ENCODE data around the gene PTMA. TPM values are rescaled to one million over a fixed set of nuclear protein-coding genes. Genes with fewer than 3 reads are reported as not detected.

PTMA gene
- total RNA-seq, 1 experiment from 2014 or later, result 1,625 TPM

- no peak for DNase-seq
- no peaks in the 10 kb centered on the region for H3K9me3 ChIP-seq (ENCODE audit: low read length)
- H2AFZ ChIP-seq (ENCODE audit: low read length), result no peak overlapping the region
- H3K27me3 ChIP-seq (ENCODE audit: low read length), result no peaks in the 10 kb centered on the region
- no peak for ATAC-seq
- H3K27ac ChIP-seq (ENCODE audit: low read length), result no peak overlapping the region
- POLR2A ChIA-PET (ENCODE audit: unreplicated experiment), result no interaction called here
- TF ChIP-seq EZH2 (IDR thresholded peaks at IDR 0.05; ENCODE audit: low read length, unreplicated experiment) (no peak), EZH2phosphoT487 (IDR thresholded peaks at IDR 0.05; ENCODE audit: borderline replicate concordance, low read length) (no peak)
- TF ChIP-seq, protein P1, sequence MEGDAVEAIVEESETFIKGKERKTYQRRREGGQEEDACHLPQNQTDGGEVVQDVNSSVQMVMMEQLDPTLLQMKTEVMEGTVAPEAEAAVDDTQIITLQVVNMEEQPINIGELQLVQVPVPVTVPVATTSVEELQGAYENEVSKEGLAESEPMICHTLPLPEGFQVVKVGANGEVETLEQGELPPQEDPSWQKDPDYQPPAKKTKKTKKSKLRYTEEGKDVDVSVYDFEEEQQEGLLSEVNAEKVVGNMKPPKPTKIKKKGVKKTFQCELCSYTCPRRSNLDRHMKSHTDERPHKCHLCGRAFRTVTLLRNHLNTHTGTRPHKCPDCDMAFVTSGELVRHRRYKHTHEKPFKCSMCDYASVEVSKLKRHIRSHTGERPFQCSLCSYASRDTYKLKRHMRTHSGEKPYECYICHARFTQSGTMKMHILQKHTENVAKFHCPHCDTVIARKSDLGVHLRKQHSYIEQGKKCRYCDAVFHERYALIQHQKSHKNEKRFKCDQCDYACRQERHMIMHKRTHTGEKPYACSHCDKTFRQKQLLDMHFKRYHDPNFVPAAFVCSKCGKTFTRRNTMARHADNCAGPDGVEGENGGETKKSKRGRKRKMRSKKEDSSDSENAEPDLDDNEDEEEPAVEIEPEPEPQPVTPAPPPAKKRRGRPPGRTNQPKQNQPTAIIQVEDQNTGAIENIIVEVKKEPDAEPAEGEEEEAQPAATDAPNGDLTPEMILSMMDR (conservative IDR thresholded peaks at IDR 0.05; ENCODE audit: low read depth, low read length), result no peak
- CTCF ChIA-PET, result no interaction called here
- no peak overlapping the region for H3K9ac ChIP-seq (ENCODE audit: low read length)
- BruUV-seq (replicated peaks), result no TSS peak
- H3K4me1 ChIP-seq (ENCODE audit: insufficient read depth, low read length), result no peaks in the 10 kb centered on the region
- H3F3A ChIP-seq (ENCODE audit: low read length, unreplicated experiment), result no peaks in the 10 kb centered on the region
- H3K4me3 ChIP-seq (ENCODE audit: low read length), result no peak overlapping the region
- no peaks in the 10 kb centered on the region for H3K9me2 ChIP-seq (replicated peaks; ENCODE audit: low read length)
- H4K20me1 ChIP-seq (ENCODE audit: low read length), result no peaks in the 10 kb centered on the region
- H3K4me2 ChIP-seq (ENCODE audit: low read length), result no peak overlapping the region
- intact Hi-C loops (cut with micrococcal nuclease), result no loop called here
- no peaks in the 10 kb centered on the region for H3K79me2 ChIP-seq (ENCODE audit: low read length)
- no peaks in the 10 kb centered on the region for H3K36me3 ChIP-seq (ENCODE audit: low read depth, low read length)
These were observed 15.5 kb upstream of the PTMA start for GRCh38 chr2:231692847-231693246.

GRCh38 chr2:231693956-231694355 lies 14.4 kb upstream of the PTMA start:
- H3K9ac ChIP-seq (ENCODE audit: low read length), result no peak overlapping the region
- CTCF ChIA-PET, result no interaction called here
- no peaks in the 10 kb centered on the region for H3K9me3 ChIP-seq (ENCODE audit: low read length)
- H3K27me3 ChIP-seq (ENCODE audit: low read length), result no peaks in the 10 kb centered on the region
- H3K4me1 ChIP-seq (ENCODE audit: insufficient read depth, low read length), result no peaks in the 10 kb centered on the region
- H3K9me2 ChIP-seq (replicated peaks; ENCODE audit: low read length), result no peaks in the 10 kb centered on the region
- no peak overlapping the region for H2AFZ ChIP-seq (ENCODE audit: low read length)
- POLR2A ChIA-PET (ENCODE audit: unreplicated experiment), result no interaction called here
- H3K4me2 ChIP-seq (ENCODE audit: low read length), result no peak overlapping the region
- no peaks in the 10 kb centered on the region for H3K36me3 ChIP-seq (ENCODE audit: low read depth, low read length)
- no peak overlapping the region for H3K27ac ChIP-seq (ENCODE audit: low read length)
- H3F3A ChIP-seq (ENCODE audit: low read length, unreplicated experiment), result no peaks in the 10 kb centered on the region
- no peaks in the 10 kb centered on the region for H4K20me1 ChIP-seq (ENCODE audit: low read length)
- no peak overlapping the region for H3K4me3 ChIP-seq (ENCODE audit: low read length)
- TF ChIP-seq EZH2phosphoT487 (IDR thresholded peaks at IDR 0.05; ENCODE audit: borderline replicate concordance, low read length), result no peak
- TF ChIP-seq EZH2 (IDR thresholded peaks at IDR 0.05; ENCODE audit: low read length, unreplicated experiment), result no peak
- TF ChIP-seq, protein P1 (conservative IDR thresholded peaks at IDR 0.05; ENCODE audit: low read depth, low read length), result no peak
- no TSS peak for BruUV-seq (replicated peaks)
- DNase-seq (no peak), ATAC-seq (no peak)
- intact Hi-C loops (cut with micrococcal nuclease), result no loop called here
- no peaks in the 10 kb centered on the region for H3K79me2 ChIP-seq (ENCODE audit: low read length)

- no peak for TF ChIP-seq EZH2phosphoT487 (IDR thresholded peaks at IDR 0.05; ENCODE audit: borderline replicate concordance, low read length)
- no peak for TF ChIP-seq EZH2 (IDR thresholded peaks at IDR 0.05; ENCODE audit: low read length, unreplicated experiment)
- TF ChIP-seq, protein P1 (conservative IDR thresholded peaks at IDR 0.05; ENCODE audit: low read depth, low read length), result no peak
- H3K4me3 ChIP-seq (ENCODE audit: low read length), result no peak overlapping the region
- CTCF ChIA-PET, result no interaction called here
- no peak overlapping the region for H3K9ac ChIP-seq (ENCODE audit: low read length)
- ATAC-seq, result no peak
- H3K9me2 ChIP-seq (replicated peaks; ENCODE audit: low read length), result no peaks in the 10 kb centered on the region
- H4K20me1 ChIP-seq (ENCODE audit: low read length), result no peaks in the 10 kb centered on the region
- no peak overlapping the region for H3K27ac ChIP-seq (ENCODE audit: low read length)
- H3F3A ChIP-seq (ENCODE audit: low read length, unreplicated experiment), result no peaks in the 10 kb centered on the region
- no peaks in the 10 kb centered on the region for H3K36me3 ChIP-seq (ENCODE audit: low read depth, low read length)
- POLR2A ChIA-PET (ENCODE audit: unreplicated experiment), result no interaction called here
- no peaks in the 10 kb centered on the region for H3K79me2 ChIP-seq (ENCODE audit: low read length)
- H3K4me2 ChIP-seq (ENCODE audit: low read length), result no peak overlapping the region
- H2AFZ ChIP-seq (ENCODE audit: low read length), result no peak overlapping the region
- intact Hi-C loops (cut with micrococcal nuclease), result no loop called here
- H3K9me3 ChIP-seq (ENCODE audit: low read length), result no peaks in the 10 kb centered on the region
- no peaks in the 10 kb centered on the region for H3K27me3 ChIP-seq (ENCODE audit: low read length)
- no TSS peak for BruUV-seq (replicated peaks)
- no peak for DNase-seq
- H3K4me1 ChIP-seq (ENCODE audit: insufficient read depth, low read length), result no peaks in the 10 kb centered on the region
These were observed 12.3 kb upstream of the PTMA start for GRCh38 chr2:231696004-231696367.
